ENCODE measurements around the gene YES1.

DNA sequence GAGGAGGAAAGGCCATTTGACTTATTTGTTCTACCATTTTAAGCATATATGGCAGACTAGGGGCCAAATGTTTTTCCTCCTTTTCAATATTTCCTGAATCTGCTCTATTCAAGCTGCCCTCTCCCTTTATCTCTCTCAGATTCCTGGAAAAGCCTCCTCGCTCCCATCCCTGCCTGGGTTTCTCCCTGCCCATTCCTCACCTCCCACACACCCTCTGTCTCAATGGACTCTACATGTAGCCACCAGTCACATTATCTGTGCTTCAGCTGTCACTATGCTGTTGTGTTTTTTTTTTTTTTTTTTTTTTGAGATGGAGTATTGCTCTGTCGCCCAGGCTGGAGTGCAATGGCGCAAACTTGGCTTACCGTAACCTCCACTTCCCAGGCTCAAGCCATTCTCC is 131.7 kb downstream of the YES1 start:
- no peak for TF ChIP-seq POLR2A (IDR thresholded peaks at IDR 0.05)
- no peak for TF ChIP-seq POLR2AphosphoS5 (IDR thresholded peaks at IDR 0.05)

Measured in transverse colon (tissue), 3 donors.